Measurements from ENCODE around the gene VPS29.

DNA sequence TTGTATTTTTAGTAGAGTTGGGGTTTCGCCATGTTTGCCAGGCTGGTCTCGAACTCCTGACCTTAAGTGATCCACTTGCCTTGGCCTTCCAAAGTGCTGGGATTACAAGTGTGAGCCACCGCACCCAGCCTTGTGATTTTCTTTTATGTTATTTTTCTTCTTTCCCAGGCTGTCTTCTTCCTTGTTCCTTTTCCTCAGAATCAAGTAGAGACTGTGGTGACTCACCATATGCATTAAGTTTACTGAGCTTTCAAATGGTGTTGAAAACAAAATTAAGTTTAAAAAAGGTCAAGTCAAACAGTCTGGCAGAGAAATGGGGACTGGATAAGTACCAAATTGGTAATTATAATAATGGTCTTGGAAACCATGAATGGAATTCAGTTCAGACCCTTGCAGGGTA lies 57.5 kb downstream of the VPS29 start:
- TF ChIP-seq, protein P1, sequence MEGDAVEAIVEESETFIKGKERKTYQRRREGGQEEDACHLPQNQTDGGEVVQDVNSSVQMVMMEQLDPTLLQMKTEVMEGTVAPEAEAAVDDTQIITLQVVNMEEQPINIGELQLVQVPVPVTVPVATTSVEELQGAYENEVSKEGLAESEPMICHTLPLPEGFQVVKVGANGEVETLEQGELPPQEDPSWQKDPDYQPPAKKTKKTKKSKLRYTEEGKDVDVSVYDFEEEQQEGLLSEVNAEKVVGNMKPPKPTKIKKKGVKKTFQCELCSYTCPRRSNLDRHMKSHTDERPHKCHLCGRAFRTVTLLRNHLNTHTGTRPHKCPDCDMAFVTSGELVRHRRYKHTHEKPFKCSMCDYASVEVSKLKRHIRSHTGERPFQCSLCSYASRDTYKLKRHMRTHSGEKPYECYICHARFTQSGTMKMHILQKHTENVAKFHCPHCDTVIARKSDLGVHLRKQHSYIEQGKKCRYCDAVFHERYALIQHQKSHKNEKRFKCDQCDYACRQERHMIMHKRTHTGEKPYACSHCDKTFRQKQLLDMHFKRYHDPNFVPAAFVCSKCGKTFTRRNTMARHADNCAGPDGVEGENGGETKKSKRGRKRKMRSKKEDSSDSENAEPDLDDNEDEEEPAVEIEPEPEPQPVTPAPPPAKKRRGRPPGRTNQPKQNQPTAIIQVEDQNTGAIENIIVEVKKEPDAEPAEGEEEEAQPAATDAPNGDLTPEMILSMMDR (IDR thresholded peaks at IDR 0.05): no peak
- no peak for TF ChIP-seq EZH2 (IDR thresholded peaks at IDR 0.05; ENCODE audit: borderline replicate concordance, insufficient read depth, low read depth, low read length, poor library complexity, severe bottlenecking)

All from B cell (primary cell).